K562 (cell line): Measurements from ENCODE around the gene NLRP10. TPM values are rescaled to one million over a fixed set of nuclear protein-coding genes. Genes with fewer than 3 reads are reported as not detected.

ENCODE experiments used
- ARID2 ChIP-seq: fragments of 450-650 bp; IDR thresholded peaks from 2 replicates; pipeline ENCODE4 v1.6.1; 2017; ENCODE audit warnings: antibody characterized with exemption, mild to moderate bottlenecking
- CXXC5 ChIP-seq: fragments of 250-450 bp; sonication (Bioruptor Pico); IDR thresholded peaks from 2 replicates; pipeline ENCODE4 v1.8.0; 2022; ENCODE audit warnings: inconsistent platforms, mild to moderate bottlenecking, moderate library complexity
- GABPB1 ChIP-seq: sonication (generic); formaldehyde crosslinking; IDR thresholded peaks from 2 replicates; pipeline ENCODE4 v1.8.0; 2022; ENCODE audit warnings: mild to moderate bottlenecking, missing genetic modification reagents
- LARP7 ChIP-seq: fragments of 450-650 bp; IDR thresholded peaks from 2 replicates; pipeline ENCODE4 v1.6.1; 2016
- NFE2 ChIP-seq: IDR thresholded peaks from 2 replicates; pipeline ENCODE4 v1.6.1; 2014; ENCODE audit warnings: antibody characterized with exemption, low read depth
- NFIC ChIP-seq: fragments of 450-650 bp; IDR thresholded peaks from 2 replicates; pipeline ENCODE4 v1.6.1; 2017; ENCODE audit warnings: mild to moderate bottlenecking, inconsistent platforms
- PRPF4 ChIP-seq: fragments of 200-400 bp; formaldehyde crosslinking; IDR thresholded peaks from one replicate; pipeline ENCODE4 v1.6.1; 2017; ENCODE audit warnings: low read length, low read depth, mild to moderate bottlenecking; ENCODE audit not compliant: insufficient read depth, poor library complexity, severe bottlenecking
- RBM15 ChIP-seq: fragments of 200-400 bp; formaldehyde crosslinking; IDR thresholded peaks from 2 replicates; pipeline ENCODE4 v1.6.1; 2018; ENCODE audit warnings: mild to moderate bottlenecking, low read length, moderate library complexity; ENCODE audit not compliant: insufficient read depth
- RFX7 ChIP-seq: fragments of 250-450 bp; sonication (Bioruptor Pico); IDR thresholded peaks from 2 replicates; pipeline ENCODE4 v1.5.1; 2021; ENCODE audit warnings: mild to moderate bottlenecking
- SIN3B ChIP-seq: fragments of 450-650 bp; IDR thresholded peaks from 2 replicates; pipeline ENCODE4 v1.6.1; 2017; ENCODE audit warnings: low read depth, mild to moderate bottlenecking, moderate library complexity
- ZFP36 ChIP-seq: fragments of 150-350 bp; IDR thresholded peaks from 2 replicates; pipeline ENCODE4 v1.6.1; 2018; ENCODE audit warnings: low read length, low read depth; ENCODE audit not compliant: partially characterized antibody
- ZNF583 ChIP-seq: fragments of 250-450 bp; sonication (Bioruptor Pico); IDR thresholded peaks from 2 replicates; pipeline ENCODE4 v1.4.0; 2020
- polyA plus RNA-seq, 8 experiments: library from polyadenylated mRNA; depleted of rRNA in 4 of 8; stranded (reverse) in 5 of 8; unstranded in 3 of 8; fragments of >200 nt; fragmentation: Nextera tagmentation in 2 of 8; fragmentation: Illumina TruSeq in 1 of 8; extraction: Ambion mirVana in 2 of 8; extraction: Trizol in 1 of 8; gene quantifications; 2 replicates each; pipeline versions ENCODE4 v1.2.1 to v1.2.3, GENCODE V29; 2011 to 2014; ENCODE audit warnings: inconsistent platforms in 1 of 8, missing spikeins in 1 of 8
- total RNA-seq, 7 experiments: library from RNA; depleted of rRNA in 6 of 7; stranded (reverse); fragments of >200 nt in 6 of 7; fragmentation: Illumina TruSeq in 2 of 7; extraction: Trizol in 2 of 7; gene quantifications; 2 replicates each; pipeline versions ENCODE4 v1.2.1 to v1.2.3, GENCODE V29; 2011 to 2021; ENCODE audit warnings: low replicate concordance in 1 of 7
- TF ChIP-seq, protein P1 (sequence below), 2 experiments: fragments of 150-350 bp in 1 of 2; IDR thresholded peaks; 2 replicates each; pipeline ENCODE4 v1.6.1; 2012 to 2016; ENCODE audit warnings: low read depth in 2 of 2, low read length in 2 of 2, mild to moderate bottlenecking in 1 of 2, moderate library complexity in 1 of 2
- TF ChIP-seq, protein P2 (sequence below): sonication (generic); IDR thresholded peaks from 2 replicates; pipeline ENCODE4 v1.6.1; 2016
- TF ChIP-seq, protein P3 (sequence below): sonication (generic); formaldehyde crosslinking; IDR thresholded peaks from 2 replicates; pipeline ENCODE4 v1.8.1; 2023; ENCODE audit warnings: mild to moderate bottlenecking, missing genetic modification reagents
- TF ChIP-seq, protein P4 (sequence below): fragments of 450-650 bp; formaldehyde crosslinking; IDR thresholded peaks from 2 replicates; pipeline ENCODE4 v1.4.0; 2020; ENCODE audit warnings: mild to moderate bottlenecking, moderate library complexity

NLRP10 gene
- total and polyA plus RNA-seq, 9 of the 15 experiments (the other 6 are each of a cell fraction or from before 2014, with no cell fraction given): 0.04 to 0.14 (median 0.09) TPM; not detected in 6

DNA sequence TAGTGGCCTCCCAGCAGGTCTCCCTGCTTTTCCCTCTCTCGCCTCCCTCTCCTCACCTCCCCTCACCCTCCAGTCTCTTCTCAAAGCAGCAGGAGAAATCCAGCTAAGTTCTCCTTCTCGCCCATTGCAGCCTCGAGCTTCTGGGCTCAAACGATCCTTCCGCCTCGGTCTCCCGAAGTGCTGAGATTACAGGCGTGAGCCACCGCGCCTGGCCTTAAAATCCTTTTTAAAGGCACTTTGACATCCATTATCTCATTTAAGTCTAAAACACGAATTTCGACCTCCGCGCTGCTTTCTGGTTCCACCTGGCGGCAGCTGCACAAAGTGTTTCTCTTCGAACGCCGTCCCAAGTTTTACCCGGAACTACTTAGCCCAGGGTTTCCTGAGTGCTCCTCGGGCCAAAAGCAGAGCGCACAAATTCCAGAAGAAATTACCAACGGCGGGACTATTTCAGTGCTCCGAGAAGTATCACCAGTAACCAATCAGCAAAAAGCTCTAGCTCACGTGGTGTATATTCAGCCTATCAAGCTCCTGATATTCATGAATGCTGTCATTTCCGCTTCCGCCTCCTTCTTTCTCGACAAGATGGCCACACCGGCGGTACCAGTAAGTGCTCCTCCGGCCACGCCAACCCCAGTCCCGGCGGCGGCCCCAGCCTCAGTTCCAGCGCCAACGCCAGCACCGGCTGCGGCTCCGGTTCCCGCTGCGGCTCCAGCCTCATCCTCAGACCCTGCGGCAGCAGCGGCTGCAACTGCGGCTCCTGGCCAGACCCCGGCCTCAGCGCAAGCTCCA is 21.7 kb upstream of the NLRP10 start, which contains the start of gene EIF3F (continued):
- TF ChIP-seq NFIC (peak; percentile 30; the same call in 1 of the 2 replicates), ZNF583 (CRISPR knock-in tag) (0 out of 2 replicates have a peak, but pooled peaks have one; percentile 57), SIN3B (peak; percentile 99), ZFP36 (peak; percentile 7), LARP7 (peak; percentile 89), PRPF4 (no peak), CXXC5 (CRISPR knock-in tag) (peak; percentile 73), RFX7 (CRISPR knock-in tag) (no peak), RBM15 (no peak), GABPB1 (CRISPR knock-in tag) (peak; percentile 96), ARID2 (no peak), NFE2 (0 out of 2 replicates have a peak, but pooled peaks have one; percentile 8)
- TF ChIP-seq, protein P1, sequence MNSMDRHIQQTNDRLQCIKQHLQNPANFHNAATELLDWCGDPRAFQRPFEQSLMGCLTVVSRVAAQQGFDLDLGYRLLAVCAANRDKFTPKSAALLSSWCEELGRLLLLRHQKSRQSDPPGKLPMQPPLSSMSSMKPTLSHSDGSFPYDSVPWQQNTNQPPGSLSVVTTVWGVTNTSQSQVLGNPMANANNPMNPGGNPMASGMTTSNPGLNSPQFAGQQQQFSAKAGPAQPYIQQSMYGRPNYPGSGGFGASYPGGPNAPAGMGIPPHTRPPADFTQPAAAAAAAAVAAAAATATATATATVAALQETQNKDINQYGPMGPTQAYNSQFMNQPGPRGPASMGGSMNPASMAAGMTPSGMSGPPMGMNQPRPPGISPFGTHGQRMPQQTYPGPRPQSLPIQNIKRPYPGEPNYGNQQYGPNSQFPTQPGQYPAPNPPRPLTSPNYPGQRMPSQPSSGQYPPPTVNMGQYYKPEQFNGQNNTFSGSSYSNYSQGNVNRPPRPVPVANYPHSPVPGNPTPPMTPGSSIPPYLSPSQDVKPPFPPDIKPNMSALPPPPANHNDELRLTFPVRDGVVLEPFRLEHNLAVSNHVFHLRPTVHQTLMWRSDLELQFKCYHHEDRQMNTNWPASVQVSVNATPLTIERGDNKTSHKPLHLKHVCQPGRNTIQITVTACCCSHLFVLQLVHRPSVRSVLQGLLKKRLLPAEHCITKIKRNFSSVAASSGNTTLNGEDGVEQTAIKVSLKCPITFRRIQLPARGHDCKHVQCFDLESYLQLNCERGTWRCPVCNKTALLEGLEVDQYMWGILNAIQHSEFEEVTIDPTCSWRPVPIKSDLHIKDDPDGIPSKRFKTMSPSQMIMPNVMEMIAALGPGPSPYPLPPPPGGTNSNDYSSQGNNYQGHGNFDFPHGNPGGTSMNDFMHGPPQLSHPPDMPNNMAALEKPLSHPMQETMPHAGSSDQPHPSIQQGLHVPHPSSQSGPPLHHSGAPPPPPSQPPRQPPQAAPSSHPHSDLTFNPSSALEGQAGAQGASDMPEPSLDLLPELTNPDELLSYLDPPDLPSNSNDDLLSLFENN (IDR thresholded peaks at IDR 0.05; ENCODE audit: low read depth in 2 of 2, low read length in 2 of 2): peak in 1 of 2 experiments; percentile 6; a peak in 1 of 4 replicates
- TF ChIP-seq, protein P2, sequence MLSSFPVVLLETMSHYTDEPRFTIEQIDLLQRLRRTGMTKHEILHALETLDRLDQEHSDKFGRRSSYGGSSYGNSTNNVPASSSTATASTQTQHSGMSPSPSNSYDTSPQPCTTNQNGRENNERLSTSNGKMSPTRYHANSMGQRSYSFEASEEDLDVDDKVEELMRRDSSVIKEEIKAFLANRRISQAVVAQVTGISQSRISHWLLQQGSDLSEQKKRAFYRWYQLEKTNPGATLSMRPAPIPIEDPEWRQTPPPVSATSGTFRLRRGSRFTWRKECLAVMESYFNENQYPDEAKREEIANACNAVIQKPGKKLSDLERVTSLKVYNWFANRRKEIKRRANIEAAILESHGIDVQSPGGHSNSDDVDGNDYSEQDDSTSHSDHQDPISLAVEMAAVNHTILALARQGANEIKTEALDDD: no peak
- TF ChIP-seq, protein P3, sequence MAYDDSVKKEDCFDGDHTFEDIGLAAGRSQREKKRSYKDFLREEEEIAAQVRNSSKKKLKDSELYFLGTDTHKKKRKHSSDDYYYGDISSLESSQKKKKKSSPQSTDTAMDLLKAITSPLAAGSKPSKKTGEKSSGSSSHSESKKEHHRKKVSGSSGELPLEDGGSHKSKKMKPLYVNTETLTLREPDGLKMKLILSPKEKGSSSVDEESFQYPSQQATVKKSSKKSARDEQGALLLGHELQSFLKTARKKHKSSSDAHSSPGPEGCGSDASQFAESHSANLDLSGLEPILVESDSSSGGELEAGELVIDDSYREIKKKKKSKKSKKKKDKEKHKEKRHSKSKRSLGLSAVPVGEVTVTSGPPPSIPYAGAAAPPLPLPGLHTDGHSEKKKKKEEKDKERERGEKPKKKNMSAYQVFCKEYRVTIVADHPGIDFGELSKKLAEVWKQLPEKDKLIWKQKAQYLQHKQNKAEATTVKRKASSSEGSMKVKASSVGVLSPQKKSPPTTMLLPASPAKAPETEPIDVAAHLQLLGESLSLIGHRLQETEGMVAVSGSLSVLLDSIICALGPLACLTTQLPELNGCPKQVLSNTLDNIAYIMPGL (CRISPR knock-in tag): peak; percentile 26; the same call in 1 of the 2 replicates
- TF ChIP-seq, protein P4, sequence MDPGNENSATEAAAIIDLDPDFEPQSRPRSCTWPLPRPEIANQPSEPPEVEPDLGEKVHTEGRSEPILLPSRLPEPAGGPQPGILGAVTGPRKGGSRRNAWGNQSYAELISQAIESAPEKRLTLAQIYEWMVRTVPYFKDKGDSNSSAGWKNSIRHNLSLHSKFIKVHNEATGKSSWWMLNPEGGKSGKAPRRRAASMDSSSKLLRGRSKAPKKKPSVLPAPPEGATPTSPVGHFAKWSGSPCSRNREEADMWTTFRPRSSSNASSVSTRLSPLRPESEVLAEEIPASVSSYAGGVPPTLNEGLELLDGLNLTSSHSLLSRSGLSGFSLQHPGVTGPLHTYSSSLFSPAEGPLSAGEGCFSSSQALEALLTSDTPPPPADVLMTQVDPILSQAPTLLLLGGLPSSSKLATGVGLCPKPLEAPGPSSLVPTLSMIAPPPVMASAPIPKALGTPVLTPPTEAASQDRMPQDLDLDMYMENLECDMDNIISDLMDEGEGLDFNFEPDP (CRISPR knock-in tag): no peak
